Measurements from ENCODE around the gene ZMIZ1. TPM values are rescaled to one million over a fixed set of nuclear protein-coding genes. Genes with fewer than 3 reads are reported as not detected.

ZMIZ1 gene
- total RNA-seq, 1 experiment from 2014 or later = 23.5 TPM

DNA sequence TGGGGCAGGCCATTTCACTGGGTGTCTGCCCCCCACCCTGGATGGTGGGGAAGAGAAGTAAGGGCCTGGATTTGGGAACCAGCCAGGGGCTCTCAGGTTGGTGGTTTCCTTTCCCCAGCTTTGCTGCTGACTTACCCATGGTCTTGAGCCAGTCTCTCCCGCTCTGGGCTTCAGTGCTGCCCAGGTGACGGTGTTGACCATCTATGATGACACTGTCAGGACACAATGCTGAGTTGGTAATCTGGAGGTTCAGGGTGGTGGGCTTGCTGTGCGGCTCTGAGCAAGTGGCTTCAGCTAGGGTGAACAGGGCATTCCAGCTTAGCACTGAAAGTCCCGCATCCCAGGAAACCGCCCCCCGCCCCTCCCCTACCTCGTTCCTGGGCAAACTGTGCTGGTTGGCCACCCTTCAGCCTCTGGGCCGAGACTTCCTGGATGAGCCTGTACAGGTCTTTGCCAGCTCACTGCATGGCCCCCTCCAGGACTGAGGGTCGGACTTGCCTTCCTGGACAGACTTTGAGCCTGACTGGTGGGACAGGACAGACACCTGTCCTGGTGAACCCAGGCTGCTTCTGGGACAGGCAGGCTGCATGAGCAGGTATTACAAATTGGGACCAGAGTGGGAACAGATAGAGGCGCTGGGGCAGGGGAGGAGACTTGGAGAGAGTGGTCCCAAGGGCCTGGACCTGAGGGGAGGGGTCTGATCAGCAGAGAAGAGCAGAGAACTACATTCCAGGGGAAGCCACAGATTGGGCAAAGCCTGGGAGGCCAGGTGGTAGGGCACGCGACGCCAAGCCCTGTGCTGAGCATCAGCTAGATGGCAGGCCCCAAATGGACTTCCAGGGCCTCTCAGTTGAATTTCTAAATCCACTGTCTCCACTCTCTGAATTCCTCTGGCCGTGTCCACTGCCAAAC lies 19.9 kb upstream of the ZMIZ1 start:
- CTCF ChIA-PET = interaction anchor here (0.6 kb wide), 1 partner anchor 146 kb away, joined by 4 read pairs; no protein-coding TSS in a partner anchor
- no TSS peak for BruUV-seq (replicated peaks)
- H3K4me3 Mint-ChIP-seq (ENCODE audit: low read depth, unreplicated experiment) = no peak overlapping the region
- H3K27me3 Mint-ChIP-seq (ENCODE audit: unreplicated experiment) = peaks cover 2% of the 10 kb centered on the region
- H3K27ac Mint-ChIP-seq (ENCODE audit: unreplicated experiment) = no peak overlapping the region
- DNase-seq = no peak
- peaks cover 8% of the 10 kb centered on the region for H3K4me1 Mint-ChIP-seq (ENCODE audit: low read depth, unreplicated experiment)
- H3K9me3 Mint-ChIP-seq (ENCODE audit: low read depth, unreplicated experiment) = no peaks in the 10 kb centered on the region
- intact Hi-C loops (cut with micrococcal nuclease; ENCODE audit: unreplicated experiment) = no loop called here
- H3K36me3 Mint-ChIP-seq (ENCODE audit: insufficient read depth, unreplicated experiment) = no peaks in the 10 kb centered on the region
- TF ChIP-seq, protein P1, sequence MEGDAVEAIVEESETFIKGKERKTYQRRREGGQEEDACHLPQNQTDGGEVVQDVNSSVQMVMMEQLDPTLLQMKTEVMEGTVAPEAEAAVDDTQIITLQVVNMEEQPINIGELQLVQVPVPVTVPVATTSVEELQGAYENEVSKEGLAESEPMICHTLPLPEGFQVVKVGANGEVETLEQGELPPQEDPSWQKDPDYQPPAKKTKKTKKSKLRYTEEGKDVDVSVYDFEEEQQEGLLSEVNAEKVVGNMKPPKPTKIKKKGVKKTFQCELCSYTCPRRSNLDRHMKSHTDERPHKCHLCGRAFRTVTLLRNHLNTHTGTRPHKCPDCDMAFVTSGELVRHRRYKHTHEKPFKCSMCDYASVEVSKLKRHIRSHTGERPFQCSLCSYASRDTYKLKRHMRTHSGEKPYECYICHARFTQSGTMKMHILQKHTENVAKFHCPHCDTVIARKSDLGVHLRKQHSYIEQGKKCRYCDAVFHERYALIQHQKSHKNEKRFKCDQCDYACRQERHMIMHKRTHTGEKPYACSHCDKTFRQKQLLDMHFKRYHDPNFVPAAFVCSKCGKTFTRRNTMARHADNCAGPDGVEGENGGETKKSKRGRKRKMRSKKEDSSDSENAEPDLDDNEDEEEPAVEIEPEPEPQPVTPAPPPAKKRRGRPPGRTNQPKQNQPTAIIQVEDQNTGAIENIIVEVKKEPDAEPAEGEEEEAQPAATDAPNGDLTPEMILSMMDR (IDR thresholded peaks at IDR 0.05; ENCODE audit: unreplicated experiment) = no peak

DNA sequence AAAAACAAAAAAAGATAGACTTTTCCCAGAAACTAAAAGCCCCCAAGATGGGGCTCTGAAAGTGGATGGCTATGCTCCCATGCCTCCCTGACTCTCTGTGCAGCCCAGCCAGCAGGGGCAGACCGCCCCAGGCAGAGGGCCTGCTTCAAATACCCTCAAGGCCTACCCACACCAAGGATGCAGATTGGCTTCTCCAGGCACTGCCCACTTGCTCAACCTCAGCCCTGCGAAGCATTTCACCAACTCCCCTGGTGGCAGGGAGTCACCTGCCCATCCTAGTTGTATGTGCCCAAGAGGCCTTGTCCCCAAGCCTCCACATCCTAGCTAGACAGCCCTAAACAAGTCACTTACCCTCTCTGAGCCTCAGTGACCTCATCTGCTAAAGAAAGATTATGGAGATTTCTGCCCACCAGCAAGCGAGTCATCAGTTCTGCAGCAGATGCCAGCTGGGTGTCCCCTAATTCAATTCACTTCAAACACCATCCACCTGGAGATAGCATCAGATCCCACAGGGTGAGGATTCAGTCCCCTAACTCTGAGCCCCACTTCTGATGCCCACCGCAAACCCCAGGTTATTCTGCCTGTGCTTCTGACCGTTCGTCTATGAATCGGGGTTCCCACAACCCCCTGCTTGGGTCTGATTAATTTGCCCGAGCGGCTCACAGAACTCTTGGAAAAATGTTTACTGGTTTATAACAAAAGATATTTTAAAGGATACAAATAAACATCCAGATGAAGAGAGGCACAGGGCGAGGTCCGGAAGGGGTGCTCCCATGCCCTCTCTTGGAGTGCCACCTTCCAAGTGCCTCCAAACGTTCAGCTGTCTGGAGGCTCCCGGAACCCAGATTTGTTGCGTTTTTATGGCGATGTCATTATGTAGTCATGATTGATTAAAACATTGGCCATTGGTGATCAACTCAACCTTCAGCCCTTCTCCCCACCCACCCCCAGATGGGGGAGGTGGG lies 18.6 kb upstream of the ZMIZ1 start:
- Mint-ChIP-seq H3K36me3 (ENCODE audit: insufficient read depth, unreplicated experiment) (no peaks in the 10 kb centered on the region), H3K27ac (ENCODE audit: unreplicated experiment) (no peak overlapping the region), H3K4me1 (ENCODE audit: low read depth, unreplicated experiment) (peaks cover 8% of the 10 kb centered on the region), H3K27me3 (ENCODE audit: unreplicated experiment) (no peaks in the 10 kb centered on the region), H3K4me3 (ENCODE audit: low read depth, unreplicated experiment) (no peak overlapping the region), H3K9me3 (ENCODE audit: low read depth, unreplicated experiment) (no peaks in the 10 kb centered on the region)
- CTCF ChIA-PET = interaction anchor here (0.6 to 1.9 kb wide), 2 partner anchors 30 to 145 kb away, joined by 3 to 4 read pairs; no protein-coding TSS in a partner anchor
- TF ChIP-seq, protein P1 (IDR thresholded peaks at IDR 0.05; ENCODE audit: unreplicated experiment) = no peak
- BruUV-seq (replicated peaks) = no TSS peak
- no peak for DNase-seq
- intact Hi-C loops (cut with micrococcal nuclease; ENCODE audit: unreplicated experiment) = no loop called here

DNA sequence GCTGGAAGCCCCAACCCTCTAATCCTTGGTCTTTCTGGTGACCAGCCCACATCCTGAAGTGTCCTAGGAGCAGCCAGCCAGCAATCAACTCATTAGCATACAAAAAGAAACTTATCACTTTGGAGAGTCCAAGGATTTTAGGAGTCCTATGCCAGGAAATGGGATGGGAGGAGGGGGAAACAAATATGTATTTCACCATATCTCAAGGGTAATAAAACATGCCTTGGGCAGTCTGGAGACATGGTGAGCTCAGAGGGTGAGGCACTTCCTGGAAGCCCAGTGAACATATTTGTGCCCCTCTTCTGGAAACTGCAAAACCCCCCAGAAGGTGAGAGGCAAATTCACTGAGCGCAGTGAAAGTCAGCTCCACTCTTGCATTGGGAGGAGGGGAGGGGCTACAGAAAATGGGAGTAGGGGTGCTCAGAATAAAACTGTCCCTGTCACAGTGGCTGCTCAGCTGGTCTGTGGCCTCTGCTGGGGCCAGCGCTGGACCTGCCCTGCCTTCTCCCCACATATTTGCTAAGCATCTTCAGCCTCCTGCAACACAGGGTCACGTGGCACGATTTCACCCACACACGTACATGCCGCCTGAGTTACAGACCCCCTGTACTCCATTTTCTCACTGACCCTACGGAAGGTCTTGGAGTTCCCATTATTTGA lies 17.7 kb upstream of the ZMIZ1 start:
- H3K4me3 Mint-ChIP-seq (ENCODE audit: low read depth, unreplicated experiment) = no peak overlapping the region
- no peaks in the 10 kb centered on the region for H3K27me3 Mint-ChIP-seq (ENCODE audit: unreplicated experiment)
- H3K27ac Mint-ChIP-seq (ENCODE audit: unreplicated experiment) = no peak overlapping the region
- H3K9me3 Mint-ChIP-seq (ENCODE audit: low read depth, unreplicated experiment) = no peaks in the 10 kb centered on the region
- no TSS peak for BruUV-seq (replicated peaks)
- DNase-seq = no peak
- CTCF ChIA-PET = interaction anchor here (0.6 to 1.9 kb wide), 2 partner anchors 29 to 144 kb away, joined by 3 to 4 read pairs; no protein-coding TSS in a partner anchor
- H3K4me1 Mint-ChIP-seq (ENCODE audit: low read depth, unreplicated experiment) = peaks cover 8% of the 10 kb centered on the region
- no peaks in the 10 kb centered on the region for H3K36me3 Mint-ChIP-seq (ENCODE audit: insufficient read depth, unreplicated experiment)
- intact Hi-C loops (cut with micrococcal nuclease; ENCODE audit: unreplicated experiment) = no loop called here
- TF ChIP-seq, protein P1 (IDR thresholded peaks at IDR 0.05; ENCODE audit: unreplicated experiment) = no peak

DNA sequence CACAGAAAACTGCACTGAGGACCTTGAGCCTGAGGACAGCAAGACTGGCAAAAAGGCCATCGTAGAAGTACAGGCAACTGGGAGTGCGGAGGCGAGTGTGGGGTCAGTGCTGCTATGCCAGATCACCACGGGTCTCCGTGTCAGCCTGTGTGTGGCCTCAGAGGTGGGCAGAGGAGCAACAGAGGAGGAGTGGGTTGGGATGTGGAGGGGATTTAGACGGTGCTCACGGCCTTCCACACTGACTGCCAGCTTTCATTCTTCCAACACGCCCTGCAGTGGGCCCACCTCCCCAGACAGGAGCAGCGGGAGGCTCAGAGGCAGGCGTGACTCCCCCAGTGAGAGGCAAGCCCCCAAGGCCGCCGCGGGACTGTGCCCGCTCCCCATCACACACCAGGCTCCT lies 17.0 kb upstream of the ZMIZ1 start:
- intact Hi-C loops (cut with micrococcal nuclease; ENCODE audit: unreplicated experiment) = no loop called here
- BruUV-seq (replicated peaks) = no TSS peak
- H3K4me1 Mint-ChIP-seq (ENCODE audit: low read depth, unreplicated experiment) = peaks cover 8% of the 10 kb centered on the region
- TF ChIP-seq, protein P1 (IDR thresholded peaks at IDR 0.05; ENCODE audit: unreplicated experiment) = no peak
- H3K9me3 Mint-ChIP-seq (ENCODE audit: low read depth, unreplicated experiment) = no peaks in the 10 kb centered on the region
- no peaks in the 10 kb centered on the region for H3K36me3 Mint-ChIP-seq (ENCODE audit: insufficient read depth, unreplicated experiment)
- CTCF ChIA-PET = interaction anchor here (0.7 to 1.9 kb wide), 3 partner anchors 22 to 394 kb away, joined by 3 to 4 read pairs (median 4); no protein-coding TSS in a partner anchor
- H3K27ac Mint-ChIP-seq (ENCODE audit: unreplicated experiment) = no peak overlapping the region
- H3K4me3 Mint-ChIP-seq (ENCODE audit: low read depth, unreplicated experiment) = no peak overlapping the region
- no peak for DNase-seq
- H3K27me3 Mint-ChIP-seq (ENCODE audit: unreplicated experiment) = peaks cover under 1% of the 10 kb centered on the region

Measured in Calu3 (cell line).